K562 (cell line): Measurements from ENCODE around the gene CAST.

Experiments used
- ATF6 ChIP-seq: sonication (generic); formaldehyde crosslinking; IDR thresholded peaks from 2 replicates; pipeline ENCODE4 v1.4.0; 2020; ENCODE audit warnings: mild to moderate bottlenecking, missing genetic modification reagents
- CREB1 ChIP-seq, 2 experiments: sonication (generic) in 1 of 2; formaldehyde crosslinking in 1 of 2; IDR thresholded peaks; 2 replicates each; pipeline versions ENCODE4 v1.6.1 to v1.8.0; 2012 to 2022; ENCODE audit warnings: inconsistent platforms in 1 of 2, mild to moderate bottlenecking in 1 of 2, missing genetic modification reagents in 1 of 2, moderate library complexity in 1 of 2
- CTCF ChIP-seq, 3 experiments: IDR thresholded peaks in 2 of 3; conservative IDR thresholded peaks in 1 of 3; 2 replicates each; pipeline ENCODE4 v1.5.1; 2011 to 2012; ENCODE audit warnings: low read length in 3 of 3, mild to moderate bottlenecking in 3 of 3, control low read depth in 2 of 3, improper control_type of control experiment in 1 of 3, inconsistent platforms in 1 of 3, low read depth in 1 of 3, mixed read lengths in 1 of 3, moderate library complexity in 1 of 3; ENCODE audit not compliant: insufficient read depth in 2 of 3
- E2F1 ChIP-seq: sonication (generic); formaldehyde crosslinking; IDR thresholded peaks from 2 replicates; pipeline ENCODE4 v1.8.1; 2023; ENCODE audit warnings: mild to moderate bottlenecking, missing genetic modification reagents, moderate library complexity
- ESRRA ChIP-seq: fragments of 450-650 bp; IDR thresholded peaks from 2 replicates; pipeline ENCODE4 v1.6.1; 2014; ENCODE audit warnings: low read depth, mild to moderate bottlenecking, moderate library complexity, borderline replicate concordance
- FOS ChIP-seq: IDR thresholded peaks from 3 replicates; pipeline ENCODE4 v1.6.1; 2011; ENCODE audit not compliant: insufficient read length; ENCODE audit errors: extremely low read depth
- FOXA3 ChIP-seq, 2 experiments: fragments of 450-650 bp in 1 of 2; sonication (generic) in 1 of 2; formaldehyde crosslinking; IDR thresholded peaks in 1 of 2; conservative IDR thresholded peaks in 1 of 2; 2 replicates each; pipeline versions ENCODE4 v1.4.0 to v1.8.0; 2020 to 2022; ENCODE audit warnings: mild to moderate bottlenecking in 2 of 2, missing genetic modification reagents in 1 of 2
- MAFK ChIP-seq: IDR thresholded peaks from 2 replicates; pipeline ENCODE4 v1.6.1; 2011; ENCODE audit warnings: low read length, improper control_type of control experiment
- MITF ChIP-seq: IDR thresholded peaks from 2 replicates; pipeline ENCODE4 v1.6.1; 2014; ENCODE audit warnings: antibody characterized with exemption
- MLX ChIP-seq, 2 experiments: fragments of 450-650 bp in 1 of 2; sonication (generic) in 1 of 2; formaldehyde crosslinking; conservative IDR thresholded peaks; 2 replicates each; pipeline versions ENCODE4 v1.4.0 to v1.8.1; 2020 to 2022; ENCODE audit warnings: mild to moderate bottlenecking in 1 of 2, missing genetic modification reagents in 1 of 2
- NFIC ChIP-seq: fragments of 450-650 bp; IDR thresholded peaks from 2 replicates; pipeline ENCODE4 v1.6.1; 2017; ENCODE audit warnings: mild to moderate bottlenecking, inconsistent platforms
- ZNF121 ChIP-seq: sonication (generic); formaldehyde crosslinking; conservative IDR thresholded peaks from 2 replicates; pipeline ENCODE4 v1.8.0; 2022; ENCODE audit warnings: missing genetic modification reagents

- TF ChIP-seq MLX (CRISPR knock-in tag; conservative IDR thresholded peaks at IDR 0.05) (no peak), MITF (no peak), FOXA3 (CRISPR knock-in tag; conservative IDR thresholded peaks at IDR 0.05 in 1 of 2, IDR thresholded peaks at IDR 0.05 in 1 of 2) (no peak), ESRRA (no peak), CTCF (IDR thresholded peaks at IDR 0.05 in 2 of 3, conservative IDR thresholded peaks at IDR 0.05 in 1 of 3; ENCODE audit: insufficient read depth in 2 of 3, low read depth in 1 of 3, low read length in 3 of 3) (no peak), FOS (no peak), CREB1 (IDR thresholded peaks at IDR 0.05) (no peak), CREB1 (CRISPR knock-in tag; IDR thresholded peaks at IDR 0.05) (no peak), ATF6 (CRISPR knock-in tag) (no peak), MAFK (no peak), NFIC (no peak), ZNF121 (no peak), E2F1 (no peak)
Measured at GRCh38 chr5:96814041-96814440, 151.9 kb downstream of the CAST start.
